Measurements from ENCODE around the gene SIX1. TPM values are rescaled to one million over a fixed set of nuclear protein-coding genes. Genes with fewer than 3 reads are reported as not detected.

SIX1 gene
- total and polyA plus RNA-seq, 2 experiments from 2014 or later: 0.35 to 0.71 TPM

DNA sequence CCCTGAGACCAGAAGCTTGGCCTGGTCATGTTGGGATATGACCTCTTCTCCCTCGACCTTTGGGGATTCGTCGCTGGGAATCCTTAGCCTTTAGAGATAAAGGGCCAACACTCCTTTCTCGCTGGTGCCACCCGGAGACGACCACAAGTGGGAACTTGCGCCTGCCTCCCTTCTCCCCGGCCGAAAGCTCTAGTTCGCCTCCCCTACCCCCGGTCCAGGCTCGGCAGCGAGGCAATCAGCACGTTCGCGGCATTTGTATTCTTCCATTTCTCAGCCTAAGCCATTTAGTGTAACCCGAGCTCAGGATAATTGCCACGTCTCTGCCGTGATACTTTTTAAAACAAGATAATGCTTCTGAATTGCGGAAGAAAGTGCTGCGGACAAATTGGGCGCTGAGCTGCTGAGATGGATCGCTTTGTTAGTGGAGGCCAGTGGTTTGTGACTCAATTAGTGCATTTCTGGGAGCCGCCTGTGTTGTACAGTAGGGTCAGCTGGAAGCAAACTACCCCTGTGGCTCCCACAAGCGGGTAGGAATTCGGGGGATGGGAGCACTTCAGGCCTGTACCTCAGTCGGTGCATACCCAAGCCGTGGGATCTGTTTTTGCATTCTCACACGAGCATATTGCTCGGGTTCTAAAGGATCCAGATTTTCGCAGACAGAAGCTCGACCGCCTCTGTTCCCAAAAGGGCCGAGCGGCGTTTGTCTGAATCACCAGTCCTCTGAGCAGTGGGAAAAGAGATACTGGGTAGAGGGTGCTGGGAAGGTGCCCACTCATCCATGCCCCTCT, 6.8 kb upstream of the SIX1 start:
- Mint-ChIP-seq H3K27me3 (ENCODE audit: insufficient read depth, low read depth, poor library complexity) (peaks cover 95% of the 10 kb centered on the region), H3K36me3 (ENCODE audit: low read depth) (no peaks in the 10 kb centered on the region; the same call in 2 of the 3 replicates), H3K9me3 (no peaks in the 10 kb centered on the region), H3K27ac (no peak overlapping the region), H3K4me3 (peak overlapping the region; percentile 71), H3K4me1 (peaks cover 60% of the 10 kb centered on the region)
- Histone ChIP-seq H3K4me1 (ENCODE audit: insufficient read depth) (peaks cover 60% of the 10 kb centered on the region), H3K27me3 (ENCODE audit: insufficient read depth) (peaks cover 100% of the 10 kb centered on the region), H3F3A (replicated peaks; ENCODE audit: low read depth) (peaks cover 29% of the 10 kb centered on the region), H3K27ac (ENCODE audit: low read depth) (no peak overlapping the region), H3K9me2 (ENCODE audit: insufficient read depth) (no peaks in the 10 kb centered on the region), H2AFZ (peak overlapping the region; percentile 95), H3K36me3 (ENCODE audit: insufficient read depth) (no peaks in the 10 kb centered on the region), H3K79me2 (replicated peaks; ENCODE audit: insufficient read depth) (no peaks in the 10 kb centered on the region), H3K4me2 (peak overlapping the region; percentile 89), H3K4me3 (peak overlapping the region; percentile 72), H4K20me1 (replicated peaks; ENCODE audit: insufficient read depth) (peaks cover 9% of the 10 kb centered on the region)
- TF ChIP-seq, protein P1, sequence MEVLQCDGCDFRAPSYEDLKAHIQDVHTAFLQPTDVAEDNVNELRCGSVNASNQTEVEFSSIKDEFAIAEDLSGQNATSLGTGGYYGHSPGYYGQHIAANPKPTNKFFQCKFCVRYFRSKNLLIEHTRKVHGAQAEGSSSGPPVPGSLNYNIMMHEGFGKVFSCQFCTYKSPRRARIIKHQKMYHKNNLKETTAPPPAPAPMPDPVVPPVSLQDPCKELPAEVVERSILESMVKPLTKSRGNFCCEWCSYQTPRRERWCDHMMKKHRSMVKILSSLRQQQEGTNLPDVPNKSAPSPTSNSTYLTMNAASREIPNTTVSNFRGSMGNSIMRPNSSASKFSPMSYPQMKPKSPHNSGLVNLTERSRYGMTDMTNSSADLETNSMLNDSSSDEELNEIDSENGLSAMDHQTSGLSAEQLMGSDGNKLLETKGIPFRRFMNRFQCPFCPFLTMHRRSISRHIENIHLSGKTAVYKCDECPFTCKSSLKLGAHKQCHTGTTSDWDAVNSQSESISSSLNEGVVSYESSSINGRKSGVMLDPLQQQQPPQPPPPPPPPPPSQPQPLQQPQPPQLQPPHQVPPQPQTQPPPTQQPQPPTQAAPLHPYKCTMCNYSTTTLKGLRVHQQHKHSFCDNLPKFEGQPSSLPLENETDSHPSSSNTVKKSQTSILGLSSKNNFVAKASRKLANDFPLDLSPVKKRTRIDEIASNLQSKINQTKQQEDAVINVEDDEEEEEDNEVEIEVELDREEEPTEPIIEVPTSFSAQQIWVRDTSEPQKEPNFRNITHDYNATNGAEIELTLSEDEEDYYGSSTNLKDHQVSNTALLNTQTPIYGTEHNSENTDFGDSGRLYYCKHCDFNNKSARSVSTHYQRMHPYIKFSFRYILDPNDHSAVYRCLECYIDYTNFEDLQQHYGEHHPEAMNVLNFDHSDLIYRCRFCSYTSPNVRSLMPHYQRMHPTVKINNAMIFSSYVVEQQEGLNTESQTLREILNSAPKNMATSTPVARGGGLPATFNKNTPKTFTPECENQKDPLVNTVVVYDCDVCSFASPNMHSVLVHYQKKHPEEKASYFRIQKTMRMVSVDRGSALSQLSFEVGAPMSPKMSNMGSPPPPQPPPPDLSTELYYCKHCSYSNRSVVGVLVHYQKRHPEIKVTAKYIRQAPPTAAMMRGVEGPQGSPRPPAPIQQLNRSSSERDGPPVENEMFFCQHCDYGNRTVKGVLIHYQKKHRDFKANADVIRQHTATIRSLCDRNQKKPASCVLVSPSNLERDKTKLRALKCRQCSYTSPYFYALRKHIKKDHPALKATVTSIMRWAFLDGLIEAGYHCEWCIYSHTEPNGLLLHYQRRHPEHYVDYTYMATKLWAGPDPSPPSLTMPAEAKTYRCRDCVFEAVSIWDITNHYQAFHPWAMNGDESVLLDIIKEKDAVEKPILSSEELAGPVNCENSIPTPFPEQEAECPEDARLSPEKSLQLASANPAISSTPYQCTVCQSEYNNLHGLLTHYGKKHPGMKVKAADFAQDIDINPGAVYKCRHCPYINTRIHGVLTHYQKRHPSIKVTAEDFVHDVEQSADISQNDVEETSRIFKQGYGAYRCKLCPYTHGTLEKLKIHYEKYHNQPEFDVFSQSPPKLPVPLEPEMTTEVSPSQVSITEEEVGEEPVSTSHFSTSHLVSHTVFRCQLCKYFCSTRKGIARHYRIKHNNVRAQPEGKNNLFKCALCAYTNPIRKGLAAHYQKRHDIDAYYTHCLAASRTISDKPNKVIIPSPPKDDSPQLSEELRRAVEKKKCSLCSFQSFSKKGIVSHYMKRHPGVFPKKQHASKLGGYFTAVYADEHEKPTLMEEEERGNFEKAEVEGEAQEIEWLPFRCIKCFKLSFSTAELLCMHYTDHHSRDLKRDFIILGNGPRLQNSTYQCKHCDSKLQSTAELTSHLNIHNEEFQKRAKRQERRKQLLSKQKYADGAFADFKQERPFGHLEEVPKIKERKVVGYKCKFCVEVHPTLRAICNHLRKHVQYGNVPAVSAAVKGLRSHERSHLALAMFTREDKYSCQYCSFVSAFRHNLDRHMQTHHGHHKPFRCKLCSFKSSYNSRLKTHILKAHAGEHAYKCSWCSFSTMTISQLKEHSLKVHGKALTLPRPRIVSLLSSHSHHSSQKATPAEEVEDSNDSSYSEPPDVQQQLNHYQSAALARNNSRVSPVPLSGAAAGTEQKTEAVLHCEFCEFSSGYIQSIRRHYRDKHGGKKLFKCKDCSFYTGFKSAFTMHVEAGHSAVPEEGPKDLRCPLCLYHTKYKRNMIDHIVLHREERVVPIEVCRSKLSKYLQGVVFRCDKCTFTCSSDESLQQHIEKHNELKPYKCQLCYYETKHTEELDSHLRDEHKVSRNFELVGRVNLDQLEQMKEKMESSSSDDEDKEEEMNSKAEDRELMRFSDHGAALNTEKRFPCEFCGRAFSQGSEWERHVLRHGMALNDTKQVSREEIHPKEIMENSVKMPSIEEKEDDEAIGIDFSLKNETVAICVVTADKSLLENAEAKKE (CRISPR knock-in tag; IDR thresholded peaks at IDR 0.05): no peak
- TF ChIP-seq, protein P2, sequence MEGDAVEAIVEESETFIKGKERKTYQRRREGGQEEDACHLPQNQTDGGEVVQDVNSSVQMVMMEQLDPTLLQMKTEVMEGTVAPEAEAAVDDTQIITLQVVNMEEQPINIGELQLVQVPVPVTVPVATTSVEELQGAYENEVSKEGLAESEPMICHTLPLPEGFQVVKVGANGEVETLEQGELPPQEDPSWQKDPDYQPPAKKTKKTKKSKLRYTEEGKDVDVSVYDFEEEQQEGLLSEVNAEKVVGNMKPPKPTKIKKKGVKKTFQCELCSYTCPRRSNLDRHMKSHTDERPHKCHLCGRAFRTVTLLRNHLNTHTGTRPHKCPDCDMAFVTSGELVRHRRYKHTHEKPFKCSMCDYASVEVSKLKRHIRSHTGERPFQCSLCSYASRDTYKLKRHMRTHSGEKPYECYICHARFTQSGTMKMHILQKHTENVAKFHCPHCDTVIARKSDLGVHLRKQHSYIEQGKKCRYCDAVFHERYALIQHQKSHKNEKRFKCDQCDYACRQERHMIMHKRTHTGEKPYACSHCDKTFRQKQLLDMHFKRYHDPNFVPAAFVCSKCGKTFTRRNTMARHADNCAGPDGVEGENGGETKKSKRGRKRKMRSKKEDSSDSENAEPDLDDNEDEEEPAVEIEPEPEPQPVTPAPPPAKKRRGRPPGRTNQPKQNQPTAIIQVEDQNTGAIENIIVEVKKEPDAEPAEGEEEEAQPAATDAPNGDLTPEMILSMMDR (conservative IDR thresholded peaks at IDR 0.05; ENCODE audit: low read depth in 2 of 2): no peak
- TF ChIP-seq ZNF331 (CRISPR knock-in tag; IDR thresholded peaks at IDR 0.05; ENCODE audit: low read depth) (no peak), CREB1 (CRISPR knock-in tag; IDR thresholded peaks at IDR 0.05; ENCODE audit: low read depth) (no peak), NANOG (IDR thresholded peaks at IDR 0.05; ENCODE audit: borderline replicate concordance) (no peak), EZH2 (IDR thresholded peaks at IDR 0.05; ENCODE audit: low read depth, unreplicated experiment) (peak; percentile 95), POLR2AphosphoS5 (IDR thresholded peaks at IDR 0.05; ENCODE audit: low read depth) (no peak), JUNB (IDR thresholded peaks at IDR 0.05; ENCODE audit: unreplicated experiment) (no peak), EZH2phosphoT487 (IDR thresholded peaks at IDR 0.05; ENCODE audit: unreplicated experiment) (peak; percentile 72), STAT1 (IDR thresholded peaks at IDR 0.05; ENCODE audit: unreplicated experiment) (no peak), REST (IDR thresholded peaks at IDR 0.05; ENCODE audit: unreplicated experiment) (no peak), ZNF114 (CRISPR knock-in tag; IDR thresholded peaks at IDR 0.05) (no peak)
- TF ChIP-seq, protein P3, sequence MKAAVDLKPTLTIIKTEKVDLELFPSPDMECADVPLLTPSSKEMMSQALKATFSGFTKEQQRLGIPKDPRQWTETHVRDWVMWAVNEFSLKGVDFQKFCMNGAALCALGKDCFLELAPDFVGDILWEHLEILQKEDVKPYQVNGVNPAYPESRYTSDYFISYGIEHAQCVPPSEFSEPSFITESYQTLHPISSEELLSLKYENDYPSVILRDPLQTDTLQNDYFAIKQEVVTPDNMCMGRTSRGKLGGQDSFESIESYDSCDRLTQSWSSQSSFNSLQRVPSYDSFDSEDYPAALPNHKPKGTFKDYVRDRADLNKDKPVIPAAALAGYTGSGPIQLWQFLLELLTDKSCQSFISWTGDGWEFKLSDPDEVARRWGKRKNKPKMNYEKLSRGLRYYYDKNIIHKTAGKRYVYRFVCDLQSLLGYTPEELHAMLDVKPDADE (IDR thresholded peaks at IDR 0.05): no peak
- ATAC-seq (peak; percentile 1; the same call in 1 of the 3 replicates), DNase-seq (ENCODE audit: low spot score) (peak; percentile 62)
